H1 (cell line): ENCODE measurements around the gene AP3M1. TPM values are rescaled to one million over a fixed set of nuclear protein-coding genes. Genes with fewer than 3 reads are reported as not detected.

Experiments
- CTCF ChIA-PET: fragments of 300-600 bp; sonication (Branson Sonifier 250); formaldehyde crosslinking; loops from one replicate; lab custom pipeline; 2021; ENCODE audit not compliant: partially characterized antibody; lab: Charles Lee
- POLR2A ChIA-PET: fragments of 300-600 bp; sonication (Branson Sonifier 250); formaldehyde crosslinking; loops from one replicate; lab custom pipeline; 2021; ENCODE audit warnings: inconsistent platforms; ENCODE audit not compliant: partially characterized antibody; lab: Charles Lee
- DNase-seq, 2 experiments: peaks; one replicate each; pipeline versions ENCODE4 v3.0.0 to v3.0.0-alpha.2; 2010 to 2022; ENCODE audit warnings: low spot score in 2 of 2, low read depth in 1 of 2, mixed read lengths in 1 of 2
- FAIRE-seq: peaks from 2 replicates; lab custom pipeline; 2011; peaks lifted over from hg19 to GRCh38; lab: Jason Lieb, UNC
- H2AFZ ChIP-seq: 2 replicates; pipeline ENCODE4 v1.8.1; 2012; ENCODE audit warnings: low read length, inconsistent platforms
- H2AK5ac ChIP-seq: 2 replicates; pipeline ENCODE4 v1.6.1; 2013; ENCODE audit warnings: low read depth, low read length
- H2BK120ac ChIP-seq: replicated peaks from 2 replicates; pipeline ENCODE3; 2013; ENCODE audit warnings: low read depth, low read length, inconsistent platforms
- H2BK12ac ChIP-seq: 2 replicates; pipeline ENCODE4 v1.6.1; 2013; ENCODE audit warnings: low read depth, low read length
- H2BK15ac ChIP-seq: 2 replicates; pipeline ENCODE4 v1.6.1; 2013; ENCODE audit warnings: low read length
- H2BK20ac ChIP-seq: 2 replicates; pipeline ENCODE4 v1.6.1; 2013; ENCODE audit warnings: low read length
- H2BK5ac ChIP-seq: 2 replicates; pipeline ENCODE4 v1.6.1; 2013; ENCODE audit warnings: low read depth, low read length
- H3K14ac ChIP-seq: 2 replicates; pipeline ENCODE4 v1.6.1; 2013; ENCODE audit warnings: inconsistent platforms; ENCODE audit not compliant: insufficient read length
- H3K18ac ChIP-seq: 2 replicates; pipeline ENCODE4 v1.6.1; 2013; ENCODE audit warnings: low read length; ENCODE audit errors: extremely low read depth
- H3K23ac ChIP-seq: 2 replicates; pipeline ENCODE4 v1.6.1; 2013; ENCODE audit warnings: inconsistent platforms; ENCODE audit not compliant: insufficient read length
- H3K23me2 ChIP-seq: 2 replicates; pipeline ENCODE4 v1.6.1; 2013; ENCODE audit warnings: low read depth, low read length
- H3K27ac ChIP-seq: 2 replicates; pipeline ENCODE4 v1.6.1; 2011; ENCODE audit warnings: low read depth, low read length, inconsistent platforms
- H3K27me3 ChIP-seq, 4 experiments: replicated peaks in 1 of 4; 1 replicate in 1 of 4; 2 replicates in 3 of 4; pipeline versions ENCODE4 v1.6.1 to v1.8.1; 2011 to 2013; ENCODE audit warnings: low read length in 3 of 4, mild to moderate bottlenecking in 3 of 4, inconsistent platforms in 2 of 4, mixed read lengths in 2 of 4, moderate library complexity in 1 of 4; ENCODE audit not compliant: control insufficient read depth in 3 of 4, insufficient read depth in 3 of 4; ENCODE audit errors: extremely low read depth in 1 of 4
- H3K36me3 ChIP-seq, 4 experiments: 2 replicates each; pipeline versions ENCODE4 v1.6.1 to v1.8.1; 2011 to 2013; ENCODE audit warnings: mild to moderate bottlenecking in 4 of 4, low read length in 3 of 4, moderate library complexity in 2 of 4, control low read depth in 1 of 4, inconsistent platforms in 1 of 4; ENCODE audit not compliant: insufficient read depth in 4 of 4, control insufficient read depth in 2 of 4
- H3K4ac ChIP-seq: replicated peaks from 2 replicates; pipeline ENCODE3; 2013; ENCODE audit warnings: low read length, low read depth, mixed read lengths, inconsistent platforms; ENCODE audit not compliant: insufficient read length
- H3K4me1 ChIP-seq, 4 experiments: replicated peaks in 1 of 4; 1 replicate in 1 of 4; 2 replicates in 3 of 4; pipeline versions ENCODE4 v1.6.1 to v1.8.1; 2011 to 2013; ENCODE audit warnings: low read length in 3 of 4, inconsistent platforms in 2 of 4, mixed read lengths in 1 of 4; ENCODE audit not compliant: insufficient read depth in 4 of 4, control insufficient read depth in 3 of 4
- H3K4me2 ChIP-seq, 2 experiments: 2 replicates each; pipeline versions ENCODE4 v1.6.1 to v1.8.1; 2011 to 2013; ENCODE audit warnings: low read depth in 2 of 2, low read length in 2 of 2, control low read depth in 1 of 2, inconsistent platforms in 1 of 2, mild to moderate bottlenecking in 1 of 2; ENCODE audit not compliant: insufficient read depth in 1 of 2
- H3K4me3 ChIP-seq, 4 experiments: fragments of 200-600, 300-600 bp in 1 of 4; sonication (generic), shearing (Covaris generic), sonication (Bioruptor Twin) in 1 of 4; 2 replicates each; pipeline versions ENCODE4 v1.5.1 to v1.8.1; 2011 to 2016; ENCODE audit warnings: low read length in 4 of 4, low read depth in 3 of 4, control low read depth in 2 of 4, inconsistent platforms in 2 of 4, mild to moderate bottlenecking in 2 of 4, mixed read lengths in 1 of 4, moderate library complexity in 1 of 4; ENCODE audit not compliant: insufficient read depth in 2 of 4; ENCODE audit errors: extremely low read depth in 1 of 4
- H3K56ac ChIP-seq: replicated peaks from 2 replicates; pipeline ENCODE3; 2013; ENCODE audit warnings: low read depth, mild to moderate bottlenecking, mixed read lengths, low read length, inconsistent platforms; ENCODE audit not compliant: insufficient read length
- H3K79me1 ChIP-seq: 2 replicates; pipeline ENCODE4 v1.6.1; 2013; ENCODE audit warnings: low read depth, low read length, control low read depth
- H3K79me2 ChIP-seq, 2 experiments: 2 replicates each; pipeline versions ENCODE4 v1.6.1 to v1.8.1; 2012 to 2013; ENCODE audit warnings: low read length in 2 of 2, mild to moderate bottlenecking in 2 of 2, inconsistent platforms in 1 of 2; ENCODE audit not compliant: insufficient read depth in 2 of 2, control insufficient read depth in 1 of 2
- H3K9ac ChIP-seq, 4 experiments: replicated peaks in 1 of 4; 1 replicate in 1 of 4; 2 replicates in 3 of 4; pipeline versions ENCODE4 v1.6.1 to v1.8.1; 2011 to 2013; ENCODE audit warnings: low read depth in 3 of 4, low read length in 3 of 4, control low read depth in 2 of 4, mild to moderate bottlenecking in 2 of 4, moderate library complexity in 2 of 4, inconsistent platforms in 1 of 4; ENCODE audit errors: extremely low read depth in 1 of 4
- H3K9me3 ChIP-seq, 2 experiments: 2 replicates each; pipeline versions ENCODE4 v1.6.1 to v1.8.1; 2012 to 2013; ENCODE audit warnings: mild to moderate bottlenecking in 2 of 2, moderate library complexity in 2 of 2, control low read depth in 1 of 2, inconsistent platforms in 1 of 2, low read depth in 1 of 2, low read length in 1 of 2, mixed read lengths in 1 of 2; ENCODE audit not compliant: insufficient read depth in 2 of 2
- H4K20me1 ChIP-seq, 2 experiments: replicated peaks in 1 of 2; 2 replicates each; pipeline versions ENCODE3 to v1.8.1; 2011 to 2013; ENCODE audit warnings: inconsistent platforms in 2 of 2, low read length in 2 of 2, mild to moderate bottlenecking in 1 of 2; ENCODE audit not compliant: insufficient read depth in 2 of 2, control insufficient read depth in 1 of 2
- H4K5ac ChIP-seq: 2 replicates; pipeline ENCODE4 v1.6.1; 2013; ENCODE audit warnings: low read length, low read depth, mixed read lengths, inconsistent platforms; ENCODE audit not compliant: insufficient read length
- H4K8ac ChIP-seq: 2 replicates; pipeline ENCODE4 v1.8.0; 2013; ENCODE audit warnings: mild to moderate bottlenecking, moderate library complexity, low read length, inconsistent platforms; ENCODE audit not compliant: insufficient read depth; ENCODE audit errors: extremely low read depth
- H4K91ac ChIP-seq: replicated peaks from 2 replicates; pipeline ENCODE3; 2013; ENCODE audit warnings: low read length, mixed read lengths, inconsistent platforms; ENCODE audit not compliant: insufficient read length
- CBX8 ChIP-seq: fragments of 300-800, 300-1000 bp; sonication (generic); IDR thresholded peaks from 2 replicates; pipeline ENCODE4 v1.7.1; 2016; ENCODE audit warnings: low read depth, low read length, borderline replicate concordance
- GTF2F1 ChIP-seq: IDR thresholded peaks from 2 replicates; pipeline ENCODE4 v1.6.1; 2012; ENCODE audit warnings: low read depth, low read length, improper control_type of control experiment, borderline replicate concordance
- HDAC2 ChIP-seq, 2 experiments: fragments of 300-600 bp in 1 of 2; sonication (generic) in 1 of 2; IDR thresholded peaks; 2 replicates each; pipeline ENCODE4 v1.6.1; 2011 to 2012; ENCODE audit warnings: low read depth in 2 of 2, low read length in 2 of 2, mild to moderate bottlenecking in 2 of 2, moderate library complexity in 2 of 2, borderline replicate concordance in 1 of 2, inconsistent platforms in 1 of 2
- KDM4A ChIP-seq: IDR thresholded peaks from one replicate; pipeline ENCODE4 v1.7.1; 2012; ENCODE audit warnings: low read depth, mild to moderate bottlenecking, moderate library complexity, low read length, inconsistent platforms; ENCODE audit not compliant: severe bottlenecking
- RFX5 ChIP-seq: IDR thresholded peaks from 2 replicates; pipeline ENCODE4 v1.6.1; 2011; ENCODE audit warnings: low read depth, low read length, improper control_type of control experiment, borderline replicate concordance
- SAP30 ChIP-seq: fragments of 300-600 bp; sonication (generic); IDR thresholded peaks from 2 replicates; pipeline ENCODE4 v1.7.1; 2012; ENCODE audit warnings: low read length, moderate library complexity, mild to moderate bottlenecking, inconsistent platforms; ENCODE audit not compliant: insufficient read depth, insufficient replicate concordance
- WGBS, 2 experiments: shearing (Covaris generic) in 1 of 2; methylation state at CpG; one replicate each; pipeline versions ENCODE4 v1.1.6 to v1.1.7; 2013 to 2015; ENCODE audit warnings: low lambda C conversion rate in 2 of 2, mixed read lengths in 2 of 2, inconsistent platforms in 1 of 2, low coverage in 1 of 2, missing lambda C conversion rate in 1 of 2; ENCODE audit not compliant: insufficient replicate concordance in 2 of 2, insufficient coverage in 1 of 2, insufficient read length in 1 of 2; ENCODE audit errors: extremely low coverage in 1 of 2, missing lambda C conversion rate in 1 of 2; 5-methylcytosine and 5-hydroxymethylcytosine counted together
- polyA plus RNA-seq, 7 experiments: library from polyadenylated mRNA; depleted of rRNA in 3 of 7; stranded (reverse) in 5 of 7; unstranded in 2 of 7; fragments of >200 nt in 5 of 7; fragments of 200-250 nt in 2 of 7; gene quantifications; 1 replicate in 5 of 7; 2 replicates in 1 of 7; 4 replicates in 1 of 7; pipeline versions ENCODE4 v1.2.1 to v1.2.3, GENCODE V29; 2011 to 2013; ENCODE audit warnings: missing spikeins in 2 of 7, mixed read lengths in 2 of 7
- total RNA-seq: library from RNA; stranded (reverse); fragmentation: NEBNext Ultra II Directional; extraction: Animal tissue kit (Norgen Biotek cat#: 25700); gene quantifications from 2 replicates; pipeline ENCODE4 v1.2.1, GENCODE V29; 2021

The AP3M1 gene
- total and polyA plus RNA-seq, 2 of the 8 experiments (the other 6 are each of a cell fraction or from before 2014, with no cell fraction given) = 23.9 to 38.9 TPM

- H3K79me2 ChIP-seq = no peaks in the 10 kb centered on the region
- no peak for DNase-seq
- H3K9ac ChIP-seq = no peak overlapping the region
- H2BK15ac ChIP-seq = no peak overlapping the region
- H3K27ac ChIP-seq = no peak overlapping the region
- H2BK20ac ChIP-seq = no peak overlapping the region
- H3K56ac ChIP-seq = no peak overlapping the region
- ChIA-PET POLR2A (interaction anchor here (0.8 to 2.2 kb wide), 3 partner anchors 14 to 25 kb away, joined by 3 to 5 read pairs (median 3); no protein-coding TSS in a partner anchor), CTCF (interaction anchor here (0.7 to 3.7 kb wide), 13 partner anchors 12 to 219 kb away, joined by 3 to 15 read pairs (median 3); no protein-coding TSS in a partner anchor)
- no peak overlapping the region for H2AFZ ChIP-seq
- H3K23me2 ChIP-seq = no peaks in the 10 kb centered on the region
- no peak overlapping the region for H3K14ac ChIP-seq
- H4K20me1 ChIP-seq = peaks cover 0 to 1% of the 10 kb centered on the region in 2 experiments
- H3K23ac ChIP-seq = no peak overlapping the region
- no peak overlapping the region for H4K8ac ChIP-seq
- peaks cover 50 to 93% (median 72%) of the 10 kb centered on the region in 4 experiments for H3K36me3 ChIP-seq
- no peaks in the 10 kb centered on the region for H3K79me1 ChIP-seq
- H4K91ac ChIP-seq = no peak overlapping the region
- H2BK12ac ChIP-seq = no peak overlapping the region
- H3K18ac ChIP-seq = no peak overlapping the region
- no peak overlapping the region for H3K4ac ChIP-seq
- H3K27me3 ChIP-seq = no peaks in the 10 kb centered on the region
- H3K4me1 ChIP-seq = no peaks in the 10 kb centered on the region
- no peaks in the 10 kb centered on the region for H3K9me3 ChIP-seq
- H2BK5ac ChIP-seq = no peak overlapping the region
- H3K4me2 ChIP-seq = no peak overlapping the region
- WGBS, 2 experiments = 93% methylated on average over 5 of the region's 5 CpGs; no CpG with 5 or more reads in 1 of the 2 experiments
- no peak for FAIRE-seq
- H2AK5ac ChIP-seq = no peak overlapping the region
- H2BK120ac ChIP-seq = no peak overlapping the region
- H4K5ac ChIP-seq = no peak overlapping the region
- no peak overlapping the region for H3K4me3 ChIP-seq
- TF ChIP-seq RFX5 = no peak
- TF ChIP-seq KDM4A = no peak
- TF ChIP-seq GTF2F1 = no peak
- no peak for TF ChIP-seq CBX8
- no peak for TF ChIP-seq SAP30
- TF ChIP-seq HDAC2 (IDR thresholded peaks at IDR 0.05; ENCODE audit: borderline replicate concordance in 1 of 2, low read depth in 2 of 2, low read length in 2 of 2) = no peak
Measured at GRCh38 chr10:74104480-74104879, 46.1 kb downstream of the AP3M1 start.
